Kidney (tissue), 14 donors: ENCODE results near the gene ZNF384. TPM values are rescaled to one million over a fixed set of nuclear protein-coding genes. Genes with fewer than 3 reads are reported as not detected.
A peak's percentile ranks its signal among the peaks of the same experiment; 100 is the strongest.

ENCODE experiments used
- DNase-seq, 5 donors: peaks; one replicate each; pipeline ENCODE4 v3.0.0-alpha.2; 2013 to 2020
- FAIRE-seq: peaks from 2 replicates; lab custom pipeline; 2012; peaks lifted over from hg19 to GRCh38; lab: Jason Lieb, UNC
- H3K27ac ChIP-seq, 2 donors: one replicate each; pipeline ENCODE4 v1.7.0; 2013; ENCODE audit warnings: low read depth in 2 of 2, low read length in 2 of 2, inconsistent platforms in 1 of 2
- H3K27me3 ChIP-seq: one replicate; pipeline ENCODE4 v1.7.1; 2013; ENCODE audit warnings: low read length, inconsistent platforms; ENCODE audit not compliant: control insufficient read depth, insufficient read depth
- H3K36me3 ChIP-seq, 3 donors: one replicate each; pipeline versions ENCODE4 v1.7.0 to v1.7.1; 2013; ENCODE audit warnings: low read length in 3 of 3, control low read depth in 1 of 3, inconsistent platforms in 1 of 3; ENCODE audit not compliant: insufficient read depth in 3 of 3, control insufficient read depth in 2 of 3
- H3K4me1 ChIP-seq, 3 donors: one replicate each; pipeline versions ENCODE4 v1.7.0 to v1.7.1; 2013; ENCODE audit warnings: low read length in 3 of 3, inconsistent platforms in 1 of 3, low read depth in 1 of 3; ENCODE audit not compliant: control insufficient read depth in 2 of 3, insufficient read depth in 2 of 3
- H3K4me3 ChIP-seq, 3 donors: one replicate each; pipeline versions ENCODE4 v1.7.0 to v1.8.1; 2013; ENCODE audit warnings: low read length in 3 of 3, control low read depth in 1 of 3, inconsistent platforms in 1 of 3
- H3K9ac ChIP-seq, 3 donors: one replicate each; pipeline versions ENCODE4 v1.7.0 to v1.7.1; 2013; ENCODE audit warnings: low read length in 3 of 3, control low read depth in 1 of 3, inconsistent platforms in 1 of 3
- H3K9me3 ChIP-seq, 3 donors: one replicate each; pipeline versions ENCODE4 v1.7.0 to v1.7.1; 2013; ENCODE audit warnings: low read length in 3 of 3, control low read depth in 1 of 3, inconsistent platforms in 1 of 3; ENCODE audit not compliant: control insufficient read depth in 2 of 3, insufficient read depth in 1 of 3
- CTCF ChIP-seq: IDR thresholded peaks from 3 replicates; pipeline ENCODE4 v1.5.1; 2012; ENCODE audit warnings: mild to moderate bottlenecking, moderate library complexity, borderline replicate concordance; ENCODE audit not compliant: insufficient read depth; ENCODE audit errors: extremely low read depth
- intact Hi-C: fragments of 100-400 bp; cut with DNase I; formaldehyde crosslinking; loops from one replicate; pipeline ENCODE4 v1.11.1; 2022
- polyA plus RNA-seq: library from polyadenylated mRNA; stranded (reverse); fragments of 350-450 nt; fragmentation: Illumina TruSeq; extraction: RNeasy Lipid Tissue Mini Kit (QIAGEN cat#74804); gene quantifications from one replicate; pipeline ENCODE4 v1.2.3, GENCODE V29; 2014; ENCODE audit warnings: low read depth, low replicate concordance; ENCODE audit not compliant: insufficient read depth
- total RNA-seq: library from RNA; stranded (reverse); fragmentation: NEBNext Ultra II Directional; extraction: Animal tissue kit (Norgen Biotek cat#: 25700); gene quantifications from one replicate; pipeline ENCODE4 v1.2.1, GENCODE V29; 2021
- donor health status: control.
- donor health status: control.
- donor health status: control.
- donor health status: control.
- donor health status: control.
- donor health status: DM: yes; HTN: yes; CAD: no.
- donor health status: Normal renal cell carcinoma (clear cell type).

The ZNF384 gene
- total and polyA plus RNA-seq, 2 donors from 2014 or later, result 19.7 to 51.6 TPM

GRCh38 chr12:6635856-6636531, 53.2 kb downstream of the ZNF384 start, which contains the start of gene LPAR5:
TSS of gene LPAR5 (minus strand) at chr12:6635959. CDS start at chr12:6621248, 14,711 bp downstream.
- peaks cover 0 to 10% (median 0%) of the 10 kb centered on the region in 3 donors for H3K4me1 ChIP-seq
- no peak for FAIRE-seq
- H3K27ac ChIP-seq, result peak within 1 kb of the TSS in 1 of 2 donors; percentile 47
- intact Hi-C loops, result no loop called here
- no peak within 1 kb of the TSS for H3K4me3 ChIP-seq
- peak in 1 of 5 donors; percentile 85 for DNase-seq
- H3K27me3 ChIP-seq, result no peaks in the 10 kb centered on the region
- H3K9me3 ChIP-seq, result no peaks in the 10 kb centered on the region
- no peak within 1 kb of the TSS for H3K9ac ChIP-seq
- H3K36me3 ChIP-seq, result no peaks in the 10 kb centered on the region
- no peak for TF ChIP-seq CTCF

GRCh38 chr12:6635375-6635855, 53.8 kb downstream of the ZNF384 start:
- peaks cover 0 to 10% (median 0%) of the 10 kb centered on the region in 3 donors for H3K4me1 ChIP-seq
- no peak overlapping the region for H3K4me3 ChIP-seq
- no peaks in the 10 kb centered on the region for H3K9me3 ChIP-seq
- no peaks in the 10 kb centered on the region for H3K27me3 ChIP-seq
- FAIRE-seq (no peak), DNase-seq (no peak)
- H3K27ac ChIP-seq, result peak overlapping the region in 1 of 2 donors; percentile 17
- intact Hi-C loops, result no loop called here
- TF ChIP-seq CTCF, result no peak
- no peak overlapping the region for H3K9ac ChIP-seq
- no peaks in the 10 kb centered on the region for H3K36me3 ChIP-seq

GRCh38 chr12:6632026-6632983, 56.9 kb downstream of the ZNF384 start:
- FAIRE-seq (no peak), DNase-seq (no peak)
- Histone ChIP-seq H3K27me3 (no peaks in the 10 kb centered on the region), H3K9ac (no peak overlapping the region), H3K27ac (peak overlapping the region in 1 of 2 donors; percentile 49), H3K4me1 (peaks cover 0 to 10% (median 0%) of the 10 kb centered on the region in 3 donors), H3K36me3 (no peaks in the 10 kb centered on the region), H3K9me3 (no peaks in the 10 kb centered on the region), H3K4me3 (no peak overlapping the region)
- no peak for TF ChIP-seq CTCF
- intact Hi-C loops, result no loop called here
